HepG2 (cell line): ENCODE measurements around the gene CA9. TPM values are rescaled to one million over a fixed set of nuclear protein-coding genes. Genes with fewer than 3 reads are reported as not detected.

Experiments used
- CCDC6 ChIP-seq: sonication (generic); formaldehyde crosslinking; IDR thresholded peaks from 2 replicates; pipeline ENCODE4 v1.8.1; 2022; ENCODE audit warnings: mild to moderate bottlenecking, missing genetic modification reagents, moderate library complexity
- DMAP1 ChIP-seq: IDR thresholded peaks from 2 replicates; pipeline ENCODE4 v1.6.1; 2016
- EP300 ChIP-seq, 3 experiments: sonication (generic) in 1 of 3; formaldehyde crosslinking in 1 of 3; IDR thresholded peaks; 2 replicates each; pipeline versions ENCODE4 v1.5.1 to v1.6.1; 2011 to 2020; ENCODE audit warnings: low read depth in 2 of 3, low read length in 2 of 3, borderline replicate concordance in 1 of 3, improper control_type of control experiment in 1 of 3, mild to moderate bottlenecking in 1 of 3, missing genetic modification reagents in 1 of 3, moderate library complexity in 1 of 3
- GATA4 ChIP-seq: sonication (generic); IDR thresholded peaks from 2 replicates; pipeline ENCODE4 v1.6.1; 2016; ENCODE audit warnings: antibody characterized with exemption, low read depth, borderline replicate concordance
- HCFC1 ChIP-seq: fragments of 150-350 bp; IDR thresholded peaks from 2 replicates; pipeline ENCODE4 v1.6.1; 2014; ENCODE audit warnings: low read depth, low read length
- MXD3 ChIP-seq: IDR thresholded peaks from 2 replicates; pipeline ENCODE4 v1.6.1; 2016; ENCODE audit warnings: mild to moderate bottlenecking, missing biosample characterization, missing genetic modification reagents
- PHF8 ChIP-seq: sonication (generic); formaldehyde crosslinking; IDR thresholded peaks from 2 replicates; pipeline ENCODE4 v1.5.0; 2020; ENCODE audit warnings: missing genetic modification reagents
- REST ChIP-seq, 2 experiments: IDR thresholded peaks; 2 replicates each; pipeline ENCODE4 v1.6.1; 2011 to 2012; ENCODE audit warnings: low read length in 2 of 2, borderline replicate concordance in 1 of 2, low read depth in 1 of 2, mild to moderate bottlenecking in 1 of 2, moderate library complexity in 1 of 2
- RFX5 ChIP-seq: IDR thresholded peaks from 2 replicates; pipeline ENCODE4 v1.6.1; 2011; ENCODE audit warnings: low read depth, low read length, improper control_type of control experiment
- SIN3A ChIP-seq: IDR thresholded peaks from 2 replicates; pipeline ENCODE4 v1.6.1; 2011; ENCODE audit warnings: low read depth, mild to moderate bottlenecking, control low read depth, low read length, borderline replicate concordance
- SMAD9 ChIP-seq: sonication (generic); formaldehyde crosslinking; IDR thresholded peaks from 2 replicates; pipeline ENCODE4 v1.5.1; 2020; ENCODE audit warnings: mild to moderate bottlenecking, missing genetic modification reagents
- U2AF1 ChIP-seq: fragments of 200-400 bp; formaldehyde crosslinking; optimal IDR thresholded peaks from 2 replicates; pipeline ENCODE3; 2017; ENCODE audit warnings: mild to moderate bottlenecking, low read depth, low read length
- ZBTB33 ChIP-seq: sonication (generic); formaldehyde crosslinking; IDR thresholded peaks from 2 replicates; pipeline ENCODE4 v1.4.0; 2020; ENCODE audit warnings: missing genetic modification reagents
- ZNF205 ChIP-seq: IDR thresholded peaks from 2 replicates; pipeline ENCODE4 v1.6.1; 2018; ENCODE audit warnings: missing biosample characterization, missing genetic modification reagents
- ZNF335 ChIP-seq: sonication (generic); formaldehyde crosslinking; IDR thresholded peaks from 2 replicates; pipeline ENCODE4 v1.4.0; 2020; ENCODE audit warnings: missing genetic modification reagents
- ZNF567 ChIP-seq: sonication (generic); formaldehyde crosslinking; IDR thresholded peaks from 2 replicates; pipeline ENCODE4 v1.8.1; 2023; ENCODE audit warnings: mild to moderate bottlenecking, missing genetic modification reagents, borderline replicate concordance
- ZNF570 ChIP-seq: sonication (generic); formaldehyde crosslinking; IDR thresholded peaks from 2 replicates; pipeline ENCODE4 v1.4.0; 2020; ENCODE audit warnings: mild to moderate bottlenecking, missing genetic modification reagents, borderline replicate concordance
- ZNF713 ChIP-seq: sonication (generic); formaldehyde crosslinking; IDR thresholded peaks from 2 replicates; pipeline ENCODE4 v1.4.0; 2020; ENCODE audit warnings: mild to moderate bottlenecking, missing genetic modification reagents
- ZNF780A ChIP-seq: sonication (generic); formaldehyde crosslinking; IDR thresholded peaks from 2 replicates; pipeline ENCODE4 v1.8.0; 2022; ENCODE audit warnings: mild to moderate bottlenecking, missing genetic modification reagents, moderate library complexity
- ZUFSP ChIP-seq: sonication (generic); formaldehyde crosslinking; IDR thresholded peaks from 2 replicates; pipeline ENCODE4 v1.9.0; 2021; ENCODE audit warnings: missing genetic modification reagents, mild to moderate bottlenecking, borderline replicate concordance
- polyA plus RNA-seq, 8 experiments: library from polyadenylated mRNA; depleted of rRNA in 3 of 8; stranded (reverse) in 7 of 8; unstranded in 1 of 8; fragments of >200 nt; fragmentation: Illumina TruSeq in 4 of 8; extraction: Trizol in 4 of 8; gene quantifications; 2 replicates each; pipeline versions ENCODE4 v1.2.1 to v1.2.3, GENCODE V29; 2011 to 2016; ENCODE audit warnings: low read depth in 4 of 8, missing spikeins in 1 of 8, mixed read lengths in 1 of 8; ENCODE audit not compliant: insufficient read depth in 1 of 8
- total RNA-seq, 5 experiments: library from RNA; depleted of rRNA; stranded (reverse); fragments of >200 nt; fragmentation: Illumina TruSeq; extraction: Trizol; gene quantifications; 2 replicates each; pipeline ENCODE4 v1.2.3, GENCODE V29; 2016; ENCODE audit warnings: low read depth in 1 of 5

CA9 gene
- total and polyA plus RNA-seq, 2 of the 13 experiments (the other 11 are each of a cell fraction or from before 2014, with no cell fraction given), result 0.13 to 152 TPM

- TF ChIP-seq ZBTB33 (CRISPR knock-in tag) (peak; percentile 74), RFX5 (no peak), MXD3 (CRISPR knock-in tag) (peak; percentile 88), ZNF570 (0 out of 2 replicates have a peak, but pooled peaks have one; percentile 14), EP300 (IDR thresholded peaks at IDR 0.05; ENCODE audit: low read depth in 2 of 2, low read length in 2 of 2) (peak in 1 of 2 experiments; percentile 57; a peak in 3 of 4 replicates), EP300 (CRISPR knock-in tag; IDR thresholded peaks at IDR 0.05; ENCODE audit: borderline replicate concordance) (peak; percentile 57; the same call in 1 of the 2 replicates), U2AF1 (no peak), REST (IDR thresholded peaks at IDR 0.05; ENCODE audit: borderline replicate concordance in 1 of 2, low read depth in 1 of 2, low read length in 2 of 2) (peak in 1 of 2 experiments; percentile 65; a peak in 2 of 4 replicates), GATA4 (peak; percentile 21; the same call in 1 of the 2 replicates), DMAP1 (CRISPR knock-in tag) (peak; percentile 95), ZNF205 (CRISPR knock-in tag) (peak; percentile 96), PHF8 (peak; percentile 22; the same call in 1 of the 2 replicates), SMAD9 (CRISPR knock-in tag) (peak; percentile 95), ZUFSP (CRISPR knock-in tag) (no peak), ZNF335 (CRISPR knock-in tag) (no peak; the same call in 1 of the 2 replicates), HCFC1 (no peak), SIN3A (peak; percentile 93), ZNF780A (CRISPR knock-in tag) (peak; percentile 96; the same call in 1 of the 2 replicates), CCDC6 (CRISPR knock-in tag) (peak; percentile 85), ZNF713 (CRISPR knock-in tag) (no peak), ZNF567 (CRISPR knock-in tag) (peak; percentile 69; the same call in 1 of the 2 replicates)
Observed at GRCh38 chr9:35657546-35658136, 16.1 kb upstream of the CA9 start, which contains the start of gene RMRP (continued).
